GM18861 (cell line): ENCODE measurements around the gene PSMB9.
"Not testable (repeated sequence)": the region's sequence is repeated elsewhere in the genome, so short reads cannot be mapped to it uniquely, and the experiment has no call there.

ENCODE experiments used
- ATAC-seq: cut with Tn5 transposase; IDR thresholded peaks from one replicate; pipeline ENCODE4 v1.9.1; 2021; ENCODE audit not compliant: unreplicated experiment

PSMB9 gene

DNA sequence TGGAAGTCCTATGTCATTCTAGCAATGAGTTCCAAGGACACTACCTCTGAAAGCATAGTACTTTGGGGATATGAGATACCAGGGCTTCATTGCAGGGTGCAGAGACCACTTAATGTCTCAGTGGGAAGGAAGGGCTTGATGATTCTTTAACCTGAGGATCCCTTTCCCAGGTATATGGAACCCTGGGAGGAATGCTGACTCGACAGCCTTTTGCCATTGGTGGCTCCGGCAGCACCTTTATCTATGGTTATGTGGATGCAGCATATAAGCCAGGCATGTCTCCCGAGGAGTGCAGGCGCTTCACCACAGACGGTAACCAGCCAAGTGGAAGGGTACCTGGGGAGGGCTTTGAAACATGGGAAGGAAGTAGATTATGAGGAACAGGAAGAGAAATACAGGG, 4.2 kb downstream of the PSMB9 start:
- no peak for ATAC-seq

GRCh38 chr6:32860674-32861073, 6.7 kb downstream of the PSMB9 start:
- ATAC-seq = no peak

DNA sequence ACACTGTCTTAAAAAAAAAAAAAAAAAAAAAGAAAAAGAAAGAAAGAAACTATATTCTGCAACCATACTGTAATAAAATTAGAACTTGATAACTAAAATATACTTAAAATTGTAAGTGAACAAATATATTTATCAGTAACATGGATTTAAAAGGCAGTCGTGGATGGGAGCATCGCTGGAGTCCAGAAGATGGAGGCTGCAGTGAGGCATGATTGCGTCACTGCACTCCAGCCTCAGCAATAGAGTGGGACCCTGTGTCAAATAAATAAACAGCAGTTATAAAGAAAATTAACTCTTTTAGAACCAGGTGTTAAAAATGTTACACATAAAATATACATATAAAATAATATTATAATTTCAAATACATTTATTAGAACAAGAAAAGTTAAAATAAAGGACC, 8.7 kb downstream of the PSMB9 start:
- no peak for ATAC-seq

- no peak for ATAC-seq
Measured at GRCh38 chr6:32865724-32866443, 11.9 kb downstream of the PSMB9 start.

DNA sequence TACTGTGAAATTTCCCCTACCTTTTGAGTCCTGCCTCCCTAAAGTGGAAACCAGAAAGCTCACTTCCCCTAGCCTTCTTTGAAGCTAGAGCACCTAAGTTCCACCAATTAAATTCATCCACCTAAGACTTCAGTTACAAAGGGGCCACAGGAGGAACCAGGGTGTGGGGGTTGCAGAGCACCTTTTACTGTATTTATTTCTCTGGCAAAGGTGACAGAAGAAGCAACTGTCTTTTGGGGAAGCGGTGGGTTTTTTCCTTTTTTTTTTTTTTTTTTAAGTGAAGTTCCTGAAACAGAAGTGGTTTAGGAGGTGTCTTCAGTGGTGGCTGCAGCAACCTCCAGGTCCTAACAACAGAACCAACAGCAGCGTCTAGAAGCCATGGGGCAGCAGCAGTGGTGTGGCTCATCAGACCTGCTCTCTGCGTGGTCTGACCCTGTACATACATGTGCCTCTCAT, 13.1 kb downstream of the PSMB9 start:
- no peak for ATAC-seq

DNA sequence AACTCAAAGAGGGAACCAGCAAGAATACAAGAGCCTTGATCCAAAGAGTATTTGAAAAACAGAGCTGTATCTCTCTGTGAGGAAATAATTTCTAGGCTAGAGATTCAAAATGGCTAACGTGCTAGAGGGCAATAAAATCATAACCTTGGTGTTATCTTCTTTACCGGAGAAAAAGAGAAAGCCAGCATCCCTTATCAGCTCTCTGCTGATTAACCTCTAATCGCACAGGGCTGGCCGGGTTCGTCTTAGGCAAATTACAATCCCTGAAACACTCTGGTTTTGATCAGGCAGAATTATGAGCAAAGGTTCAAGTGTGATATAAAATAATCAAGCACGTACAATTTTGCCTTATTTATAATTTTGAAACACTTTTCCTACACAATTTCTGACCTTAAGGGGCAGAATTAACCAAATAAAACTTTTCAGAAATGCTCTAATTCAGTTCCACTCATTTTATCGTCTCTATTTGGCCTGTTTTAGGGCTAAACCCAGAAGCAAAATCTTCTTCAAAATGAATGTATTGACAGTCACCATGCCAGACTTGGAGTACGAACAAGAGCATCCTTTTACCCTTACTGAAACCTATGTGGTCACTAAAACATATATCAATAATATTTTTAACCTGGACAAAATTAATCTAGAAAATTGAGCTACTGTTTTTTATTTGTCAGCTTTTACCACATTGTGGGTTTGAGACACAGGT, 13.7 kb downstream of the PSMB9 start:
- ATAC-seq = no peak

GRCh38 chr6:32868257-32868788, 14.3 kb downstream of the PSMB9 start:
- ATAC-seq = peak; percentile 35

DNA sequence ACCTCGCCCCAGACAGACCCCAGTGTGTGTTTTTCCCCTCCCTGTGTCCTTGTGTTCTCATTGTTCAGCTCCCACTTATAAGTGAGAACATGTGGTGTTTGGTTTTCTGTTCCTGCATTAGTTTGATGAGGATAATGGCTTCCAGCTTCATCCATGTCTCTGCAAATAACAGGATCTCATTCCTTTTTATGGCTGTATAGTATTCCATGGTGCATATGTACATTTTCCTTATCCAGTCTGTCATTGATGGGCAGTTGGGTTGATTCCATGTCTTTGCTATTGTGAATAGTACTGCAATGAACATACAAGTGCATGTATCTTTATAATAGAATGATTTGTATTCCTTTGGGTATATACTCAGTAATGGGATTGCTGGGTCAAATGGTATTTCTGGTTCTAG, 20.0 kb downstream of the PSMB9 start:
- not testable (repeated sequence) for ATAC-seq

- ATAC-seq = no peak
Measured at GRCh38 chr6:32876603-32877002, 22.6 kb downstream of the PSMB9 start.

DNA sequence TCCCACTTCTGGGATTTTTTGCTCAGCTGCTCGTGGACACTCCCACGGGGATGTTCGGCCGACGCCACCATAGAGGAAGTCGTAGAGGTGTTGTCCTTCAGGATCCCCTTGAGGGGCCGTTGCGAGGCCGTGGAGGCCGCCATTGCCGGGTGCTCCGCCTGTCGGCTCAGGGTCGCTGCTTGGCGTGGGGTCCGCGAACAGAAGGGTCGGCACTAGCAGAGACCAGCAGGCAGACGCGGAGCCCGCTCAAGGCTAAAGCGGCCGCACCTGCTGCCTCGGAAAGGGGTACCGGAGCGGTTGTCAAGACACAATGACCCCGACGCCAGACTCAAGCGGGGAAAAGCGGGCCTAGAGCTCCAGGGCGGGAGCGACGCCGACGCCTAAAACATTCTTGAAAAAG, 25.7 kb downstream of the PSMB9 start:
- ATAC-seq = no peak

GRCh38 chr6:32880962-32881361, 27.0 kb downstream of the PSMB9 start:
- not testable (repeated sequence) for ATAC-seq

GRCh38 chr6:32882879-32883250, 28.9 kb downstream of the PSMB9 start:
- ATAC-seq = no peak

DNA sequence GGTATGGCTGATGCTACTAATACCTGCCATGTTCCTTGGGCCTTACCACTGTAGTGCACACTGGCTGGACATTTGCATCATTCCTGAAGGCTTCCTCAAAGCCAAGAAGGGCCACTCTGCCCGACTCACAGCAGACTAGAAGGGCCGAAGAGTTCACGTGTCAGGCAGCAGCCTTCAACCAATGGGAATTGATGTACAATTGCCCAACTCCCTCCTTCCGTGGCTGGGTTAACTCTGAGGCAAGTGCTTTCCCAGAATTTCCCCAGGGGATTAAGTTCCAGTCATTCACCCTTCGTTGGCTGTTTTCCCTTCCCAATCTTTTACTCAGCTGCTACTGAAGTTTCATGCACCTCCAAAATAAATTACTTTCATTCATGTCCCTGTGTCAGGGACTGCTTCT, 29.8 kb downstream of the PSMB9 start:
- ATAC-seq = no peak

- no peak for ATAC-seq
Measured at GRCh38 chr6:32885698-32886286, 31.8 kb downstream of the PSMB9 start.

DNA sequence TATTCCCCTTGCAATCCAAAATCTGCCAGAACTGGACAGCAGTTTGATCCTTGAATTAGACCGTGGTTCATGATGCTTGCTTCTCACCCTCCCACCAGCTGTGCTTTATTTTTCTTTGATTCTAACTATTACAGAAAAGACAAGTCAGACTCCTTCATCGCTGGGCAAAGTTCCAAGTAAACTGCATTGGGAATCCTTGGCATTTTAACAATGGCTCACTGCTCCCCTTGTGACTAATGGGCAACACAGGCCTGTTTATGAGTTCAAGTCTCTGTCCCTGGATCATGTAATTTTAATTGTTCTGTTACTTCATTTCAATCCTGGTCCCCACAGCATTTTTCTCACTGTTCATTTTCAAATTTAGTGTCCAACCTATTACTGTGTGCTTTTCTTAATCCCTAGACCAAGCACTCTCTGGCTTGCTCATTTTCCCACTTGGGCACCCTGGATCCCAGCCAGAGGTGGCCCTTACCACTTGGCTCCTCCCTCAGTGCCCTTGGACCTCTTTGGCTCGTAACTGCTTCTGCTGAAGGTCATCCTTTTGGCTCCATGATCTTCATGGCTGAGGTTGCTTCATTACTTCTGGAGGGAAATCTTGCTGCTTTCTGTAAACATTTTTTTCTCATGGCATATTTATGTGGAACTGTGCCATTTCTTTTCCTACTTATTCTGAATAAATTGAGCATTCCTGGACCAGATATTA, 32.8 kb downstream of the PSMB9 start:
- ATAC-seq = no peak

DNA sequence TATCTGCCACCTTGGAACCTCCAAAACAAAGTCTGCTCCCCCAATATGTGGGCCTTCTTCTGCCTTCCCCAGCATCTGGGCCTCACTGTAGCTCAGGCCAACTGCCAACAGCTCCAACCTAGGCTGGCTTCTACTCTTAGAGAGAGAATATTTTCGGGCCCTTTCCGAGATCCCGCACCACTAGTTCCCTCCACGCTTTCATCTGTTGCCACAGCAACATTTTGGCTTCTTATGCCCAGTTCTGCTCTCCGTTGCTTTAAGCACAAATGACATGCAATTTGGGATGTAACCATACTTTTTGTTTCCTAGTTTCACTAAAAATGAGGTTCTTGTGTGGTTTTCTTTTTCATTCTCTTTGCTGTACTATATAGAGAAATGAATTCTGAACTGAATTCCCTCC, 33.6 kb downstream of the PSMB9 start:
- ATAC-seq = no peak

DNA sequence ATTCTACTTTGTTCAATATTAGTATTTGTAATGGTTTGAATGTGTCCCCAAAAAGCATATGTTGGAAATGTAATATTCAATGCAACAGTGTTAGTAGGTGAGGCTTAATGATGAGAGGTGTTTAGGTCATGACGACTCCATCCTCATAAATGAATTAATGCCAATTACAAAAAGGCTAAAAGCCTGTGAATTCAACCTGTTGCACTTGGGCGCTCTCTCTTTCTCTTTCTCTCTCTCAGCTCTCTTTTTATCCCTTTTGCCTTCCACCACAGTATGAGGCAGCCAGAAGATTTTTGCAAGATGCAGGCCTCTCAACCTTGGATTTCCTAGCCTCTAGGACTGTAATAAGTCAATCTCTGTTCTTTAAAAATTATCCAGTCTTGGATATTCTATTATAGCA, 34.6 kb downstream of the PSMB9 start:
- ATAC-seq = no peak

GRCh38 chr6:32889533-32889932, 35.5 kb downstream of the PSMB9 start:
- ATAC-seq = no peak

- no peak for ATAC-seq
Measured at GRCh38 chr6:32890831-32891230, 36.8 kb downstream of the PSMB9 start.

- peak; percentile 97 for ATAC-seq
Measured at GRCh38 chr6:32894085-32895005, 40.4 kb downstream of the PSMB9 start.
